ENCODE measurements around the gene CD244.
"Not testable (repeated sequence)": the region's sequence is repeated elsewhere in the genome, so short reads cannot be mapped to it uniquely, and the experiment has no call there.

DNA sequence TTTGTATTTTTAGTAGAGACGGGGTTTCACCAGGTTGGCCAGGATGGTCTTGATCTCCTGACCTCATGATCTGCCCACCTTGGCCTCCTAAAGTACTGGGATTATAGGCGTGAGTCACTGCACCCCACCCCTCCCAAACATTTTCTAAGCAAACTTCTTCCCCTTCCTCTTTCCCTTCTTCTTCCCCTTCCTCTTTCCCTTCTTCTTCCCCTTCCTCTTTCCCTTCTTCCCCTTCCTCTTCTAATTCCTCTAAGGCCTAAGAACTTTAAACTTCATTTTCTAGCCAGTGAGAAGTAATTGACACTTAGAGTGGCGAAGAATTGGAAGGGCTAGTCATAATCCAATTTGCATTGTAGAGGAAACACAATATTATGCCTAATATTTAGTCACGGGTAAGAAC lies 12.9 kb upstream of the CD244 start:
- not testable (repeated sequence) for TF ChIP-seq POLR2A (IDR thresholded peaks at IDR 0.05)
- TF ChIP-seq, protein P1, sequence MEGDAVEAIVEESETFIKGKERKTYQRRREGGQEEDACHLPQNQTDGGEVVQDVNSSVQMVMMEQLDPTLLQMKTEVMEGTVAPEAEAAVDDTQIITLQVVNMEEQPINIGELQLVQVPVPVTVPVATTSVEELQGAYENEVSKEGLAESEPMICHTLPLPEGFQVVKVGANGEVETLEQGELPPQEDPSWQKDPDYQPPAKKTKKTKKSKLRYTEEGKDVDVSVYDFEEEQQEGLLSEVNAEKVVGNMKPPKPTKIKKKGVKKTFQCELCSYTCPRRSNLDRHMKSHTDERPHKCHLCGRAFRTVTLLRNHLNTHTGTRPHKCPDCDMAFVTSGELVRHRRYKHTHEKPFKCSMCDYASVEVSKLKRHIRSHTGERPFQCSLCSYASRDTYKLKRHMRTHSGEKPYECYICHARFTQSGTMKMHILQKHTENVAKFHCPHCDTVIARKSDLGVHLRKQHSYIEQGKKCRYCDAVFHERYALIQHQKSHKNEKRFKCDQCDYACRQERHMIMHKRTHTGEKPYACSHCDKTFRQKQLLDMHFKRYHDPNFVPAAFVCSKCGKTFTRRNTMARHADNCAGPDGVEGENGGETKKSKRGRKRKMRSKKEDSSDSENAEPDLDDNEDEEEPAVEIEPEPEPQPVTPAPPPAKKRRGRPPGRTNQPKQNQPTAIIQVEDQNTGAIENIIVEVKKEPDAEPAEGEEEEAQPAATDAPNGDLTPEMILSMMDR (IDR thresholded peaks at IDR 0.05), result not testable (repeated sequence)
